GM19193 (cell line): ENCODE results near the gene TMEM273.

Source experiments
- POLR2A ChIP-seq: IDR thresholded peaks from 4 replicates; pipeline ENCODE4 v1.6.1; 2011; ENCODE audit not compliant: insufficient read depth, insufficient read length; ENCODE audit errors: extremely low read depth

Gene TMEM273

GRCh38 chr10:49184642-49185111, 3.5 kb downstream of the TMEM273 start:
- no peak for TF ChIP-seq POLR2A

GRCh38 chr10:49183596-49184542, 4.3 kb downstream of the TMEM273 start:
- TF ChIP-seq POLR2A = no peak

GRCh38 chr10:49182776-49183175, 5.4 kb downstream of the TMEM273 start:
- no peak for TF ChIP-seq POLR2A

- no peak for TF ChIP-seq POLR2A
Observed at GRCh38 chr10:49180444-49180860, 7.7 kb downstream of the TMEM273 start.

GRCh38 chr10:49179699-49180443, 8.3 kb downstream of the TMEM273 start:
- TF ChIP-seq POLR2A = no peak

- TF ChIP-seq POLR2A = no peak
Observed at GRCh38 chr10:49178489-49179471, 9.4 kb downstream of the TMEM273 start.

GRCh38 chr10:49177391-49178355, 10.5 kb downstream of the TMEM273 start:
- TF ChIP-seq POLR2A = no peak

- no peak for TF ChIP-seq POLR2A
Observed at GRCh38 chr10:49176310-49177268, 11.6 kb downstream of the TMEM273 start.

- TF ChIP-seq POLR2A = no peak
Observed at GRCh38 chr10:49175587-49176309, 12.4 kb downstream of the TMEM273 start.

- no peak for TF ChIP-seq POLR2A
Observed at GRCh38 chr10:49174926-49175500, 13.2 kb downstream of the TMEM273 start.

GRCh38 chr10:49174261-49174925, 13.8 kb downstream of the TMEM273 start:
- no peak for TF ChIP-seq POLR2A
